Trophoblast cell (in vitro differentiated cells and primary cell): ENCODE data around the gene TARBP1. TPM values are rescaled to one million over a fixed set of nuclear protein-coding genes. Genes with fewer than 3 reads are reported as not detected.

ENCODE experiments used
- DNase-seq, 2 donors: peaks; one replicate each; pipeline ENCODE4 v3.0.0-alpha.2; 2016
- H2AFZ ChIP-seq: 2 replicates; pipeline ENCODE4 v1.6.1; 2013; ENCODE audit warnings: low read length, moderate library complexity, mild to moderate bottlenecking; ENCODE audit not compliant: insufficient read depth, poor library complexity
- H2AK5ac ChIP-seq: 2 replicates; pipeline ENCODE4 v1.6.1; 2013; ENCODE audit warnings: mild to moderate bottlenecking, low read length
- H2BK120ac ChIP-seq: 2 replicates; pipeline ENCODE4 v1.6.1; 2013; ENCODE audit warnings: low read length, mild to moderate bottlenecking, moderate library complexity; ENCODE audit not compliant: insufficient read depth, poor library complexity
- H2BK12ac ChIP-seq: 2 replicates; pipeline ENCODE4 v1.6.1; 2013; ENCODE audit warnings: mild to moderate bottlenecking, low read length, moderate library complexity
- H2BK5ac ChIP-seq: 2 replicates; pipeline ENCODE4 v1.6.1; 2013; ENCODE audit warnings: low read length, low read depth, moderate library complexity, mild to moderate bottlenecking; ENCODE audit not compliant: poor library complexity
- H3K14ac ChIP-seq: 2 replicates; pipeline ENCODE4 v1.6.1; 2013; ENCODE audit warnings: mild to moderate bottlenecking, low read length
- H3K18ac ChIP-seq: 2 replicates; pipeline ENCODE4 v1.6.1; 2013; ENCODE audit warnings: mild to moderate bottlenecking, low read length
- H3K23ac ChIP-seq: 2 replicates; pipeline ENCODE4 v1.6.1; 2013; ENCODE audit warnings: low read length
- H3K27ac ChIP-seq: 2 replicates; pipeline ENCODE4 v1.5.1; 2013; ENCODE audit warnings: low read depth, mild to moderate bottlenecking, inconsistent platforms, low read length, moderate library complexity
- H3K27me3 ChIP-seq: 2 replicates; pipeline ENCODE4 v1.6.1; 2013; ENCODE audit warnings: inconsistent platforms, mild to moderate bottlenecking, low read length, moderate library complexity; ENCODE audit not compliant: insufficient read depth
- H3K36me3 ChIP-seq, 2 experiments: 1 replicate in 1 of 2; 2 replicates in 1 of 2; pipeline ENCODE4 v1.6.1; 2013; ENCODE audit warnings: low read length in 2 of 2, mild to moderate bottlenecking in 2 of 2, moderate library complexity in 1 of 2; ENCODE audit not compliant: insufficient read depth in 2 of 2, control insufficient read depth in 1 of 2
- H3K4ac ChIP-seq: 2 replicates; pipeline ENCODE4 v1.6.1; 2013; ENCODE audit warnings: low read depth, mild to moderate bottlenecking, low read length, moderate library complexity
- H3K4me1 ChIP-seq, 2 experiments: 1 replicate in 1 of 2; 2 replicates in 1 of 2; pipeline ENCODE4 v1.6.1; 2013; ENCODE audit warnings: low read length in 2 of 2, mild to moderate bottlenecking in 2 of 2, moderate library complexity in 1 of 2; ENCODE audit not compliant: insufficient read depth in 2 of 2, control insufficient read depth in 1 of 2
- H3K4me2 ChIP-seq: 2 replicates; pipeline ENCODE4 v1.6.1; 2013; ENCODE audit warnings: inconsistent platforms, mild to moderate bottlenecking, low read length, moderate library complexity
- H3K4me3 ChIP-seq: 2 replicates; pipeline ENCODE4 v1.5.1; 2013; ENCODE audit warnings: mild to moderate bottlenecking, low read depth, low read length, inconsistent platforms
- H3K79me1 ChIP-seq: one replicate; pipeline ENCODE4 v1.6.1; 2013; ENCODE audit warnings: low read length
- H3K79me2 ChIP-seq: 2 replicates; pipeline ENCODE4 v1.6.1; 2013; ENCODE audit warnings: low read length, mild to moderate bottlenecking; ENCODE audit not compliant: control insufficient read depth, insufficient read depth, poor library complexity
- H3K9ac ChIP-seq: 2 replicates; pipeline ENCODE4 v1.6.1; 2013; ENCODE audit warnings: mild to moderate bottlenecking, low read length
- H3K9me3 ChIP-seq: 2 replicates; pipeline ENCODE4 v1.6.1; 2013; ENCODE audit warnings: low read depth, mild to moderate bottlenecking, control low read depth, inconsistent platforms, low read length; ENCODE audit not compliant: insufficient read depth
- H4K12ac ChIP-seq: 2 replicates; pipeline ENCODE4 v1.6.1; 2013; ENCODE audit warnings: low read depth, mild to moderate bottlenecking, low read length, moderate library complexity
- H4K8ac ChIP-seq: 2 replicates; pipeline ENCODE4 v1.6.1; 2013; ENCODE audit warnings: low read depth, mild to moderate bottlenecking, low read length, moderate library complexity
- H4K91ac ChIP-seq: one replicate; pipeline ENCODE4 v1.6.1; 2013; ENCODE audit warnings: low read depth, mild to moderate bottlenecking, low read length, moderate library complexity
- whole genome bisulfite sequencing: extraction: QIAGEN DNeasy Blood & Tissue Kit; methylation state at CpG from one replicate; pipeline ENCODE4 v1.1.7; 2013; ENCODE audit warnings: missing lambda C conversion rate; ENCODE audit not compliant: insufficient read length, insufficient coverage; ENCODE audit errors: extremely low coverage; 5-methylcytosine and 5-hydroxymethylcytosine counted together
- polyA plus RNA-seq: library from polyadenylated mRNA; stranded (reverse); fragments of 200-250 nt; gene quantifications from 2 replicates; pipeline ENCODE4 v1.2.3, GENCODE V29; 2013

TARBP1 gene, protein sequence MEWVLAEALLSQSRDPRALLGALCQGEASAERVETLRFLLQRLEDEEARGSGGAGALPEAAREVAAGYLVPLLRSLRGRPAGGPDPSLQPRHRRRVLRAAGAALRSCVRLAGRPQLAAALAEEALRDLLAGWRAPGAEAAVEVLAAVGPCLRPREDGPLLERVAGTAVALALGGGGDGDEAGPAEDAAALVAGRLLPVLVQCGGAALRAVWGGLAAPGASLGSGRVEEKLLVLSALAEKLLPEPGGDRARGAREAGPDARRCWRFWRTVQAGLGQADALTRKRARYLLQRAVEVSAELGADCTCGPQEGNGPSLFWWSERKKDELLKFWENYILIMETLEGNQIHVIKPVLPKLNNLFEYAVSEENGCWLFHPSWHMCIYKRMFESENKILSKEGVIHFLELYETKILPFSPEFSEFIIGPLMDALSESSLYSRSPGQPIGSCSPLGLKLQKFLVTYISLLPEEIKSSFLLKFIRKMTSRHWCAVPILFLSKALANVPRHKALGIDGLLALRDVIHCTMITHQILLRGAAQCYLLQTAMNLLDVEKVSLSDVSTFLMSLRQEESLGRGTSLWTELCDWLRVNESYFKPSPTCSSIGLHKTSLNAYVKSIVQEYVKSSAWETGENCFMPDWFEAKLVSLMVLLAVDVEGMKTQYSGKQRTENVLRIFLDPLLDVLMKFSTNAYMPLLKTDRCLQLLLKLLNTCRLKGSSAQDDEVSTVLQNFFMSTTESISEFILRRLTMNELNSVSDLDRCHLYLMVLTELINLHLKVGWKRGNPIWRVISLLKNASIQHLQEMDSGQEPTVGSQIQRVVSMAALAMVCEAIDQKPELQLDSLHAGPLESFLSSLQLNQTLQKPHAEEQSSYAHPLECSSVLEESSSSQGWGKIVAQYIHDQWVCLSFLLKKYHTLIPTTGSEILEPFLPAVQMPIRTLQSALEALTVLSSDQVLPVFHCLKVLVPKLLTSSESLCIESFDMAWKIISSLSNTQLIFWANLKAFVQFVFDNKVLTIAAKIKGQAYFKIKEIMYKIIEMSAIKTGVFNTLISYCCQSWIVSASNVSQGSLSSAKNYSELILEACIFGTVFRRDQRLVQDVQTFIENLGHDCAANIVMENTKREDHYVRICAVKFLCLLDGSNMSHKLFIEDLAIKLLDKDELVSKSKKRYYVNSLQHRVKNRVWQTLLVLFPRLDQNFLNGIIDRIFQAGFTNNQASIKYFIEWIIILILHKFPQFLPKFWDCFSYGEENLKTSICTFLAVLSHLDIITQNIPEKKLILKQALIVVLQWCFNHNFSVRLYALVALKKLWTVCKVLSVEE (N-terminal part only)
- 7.2 and 7.8 TPM in 2 replicates for polyA plus RNA-seq

DNA sequence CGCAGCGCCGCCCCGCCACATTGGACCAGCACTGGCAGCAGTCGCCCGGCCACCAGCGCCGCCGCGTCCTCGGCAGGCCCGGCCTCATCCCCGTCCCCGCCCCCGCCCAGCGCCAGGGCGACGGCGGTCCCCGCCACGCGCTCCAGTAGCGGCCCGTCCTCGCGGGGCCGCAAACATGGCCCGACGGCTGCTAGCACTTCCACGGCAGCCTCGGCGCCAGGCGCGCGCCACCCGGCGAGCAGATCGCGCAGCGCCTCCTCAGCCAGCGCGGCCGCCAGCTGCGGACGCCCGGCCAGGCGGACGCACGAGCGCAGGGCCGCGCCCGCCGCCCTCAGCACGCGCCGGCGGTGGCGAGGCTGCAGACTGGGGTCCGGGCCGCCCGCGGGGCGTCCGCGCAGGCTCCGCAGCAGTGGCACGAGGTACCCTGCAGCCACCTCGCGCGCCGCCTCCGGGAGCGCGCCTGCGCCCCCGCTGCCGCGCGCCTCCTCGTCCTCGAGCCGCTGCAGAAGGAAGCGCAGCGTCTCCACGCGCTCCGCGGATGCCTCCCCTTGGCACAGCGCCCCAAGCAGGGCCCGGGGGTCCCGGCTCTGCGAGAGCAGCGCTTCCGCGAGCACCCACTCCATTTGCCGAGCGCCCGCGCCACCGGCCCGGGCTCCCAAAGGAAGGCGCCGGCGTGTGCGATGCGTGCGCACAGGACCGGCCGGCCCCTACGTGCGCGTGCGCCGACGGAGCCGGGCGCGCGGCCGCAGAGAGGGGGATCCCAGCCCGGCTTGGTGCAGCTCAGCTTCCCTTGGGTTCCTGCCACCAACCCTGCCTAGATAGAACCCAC is at the start of gene TARBP1:
TARBP1 (minus strand) TSS at position 699 of the 829 bp plus-strand sequence; CDS start at position 623, 76 bp downstream.
- peak; percentile 64 to 73 for DNase-seq
- H2BK12ac ChIP-seq = no peak within 1 kb of the TSS
- peak within 1 kb of the TSS; percentile 81 for H4K91ac ChIP-seq
- peak within 1 kb of the TSS; percentile 72 for H3K27ac ChIP-seq
- H3K36me3 ChIP-seq = no peaks in the 10 kb centered on the region
- H3K4me2 ChIP-seq = peak within 1 kb of the TSS; percentile 100
- no peaks in the 10 kb centered on the region for H3K27me3 ChIP-seq
- WGBS = no CpG with 5 or more reads among the region's 122 CpGs
- peak within 1 kb of the TSS; percentile 91 for H2AFZ ChIP-seq
- peaks cover 2 to 6% of the 10 kb centered on the region in 2 experiments for H3K4me1 ChIP-seq
- peak within 1 kb of the TSS; percentile 79 for H3K14ac ChIP-seq
- H3K18ac ChIP-seq = peak within 1 kb of the TSS; percentile 86
- peak within 1 kb of the TSS; percentile 91 for H4K8ac ChIP-seq
- peak within 1 kb of the TSS; percentile 84 for H3K4me3 ChIP-seq
- no peak within 1 kb of the TSS for H2AK5ac ChIP-seq
- H2BK5ac ChIP-seq = peak within 1 kb of the TSS; percentile 77
- H3K4ac ChIP-seq = peak within 1 kb of the TSS; percentile 34
- peaks cover 5% of the 10 kb centered on the region for H3K79me1 ChIP-seq
- H3K9me3 ChIP-seq = no peaks in the 10 kb centered on the region
- peak within 1 kb of the TSS; percentile 79 for H2BK120ac ChIP-seq
- no peak within 1 kb of the TSS for H3K23ac ChIP-seq
- peak within 1 kb of the TSS; percentile 81 for H4K12ac ChIP-seq
- H3K9ac ChIP-seq = peak within 1 kb of the TSS; percentile 73
- H3K79me2 ChIP-seq = peaks cover 2% of the 10 kb centered on the region

DNA sequence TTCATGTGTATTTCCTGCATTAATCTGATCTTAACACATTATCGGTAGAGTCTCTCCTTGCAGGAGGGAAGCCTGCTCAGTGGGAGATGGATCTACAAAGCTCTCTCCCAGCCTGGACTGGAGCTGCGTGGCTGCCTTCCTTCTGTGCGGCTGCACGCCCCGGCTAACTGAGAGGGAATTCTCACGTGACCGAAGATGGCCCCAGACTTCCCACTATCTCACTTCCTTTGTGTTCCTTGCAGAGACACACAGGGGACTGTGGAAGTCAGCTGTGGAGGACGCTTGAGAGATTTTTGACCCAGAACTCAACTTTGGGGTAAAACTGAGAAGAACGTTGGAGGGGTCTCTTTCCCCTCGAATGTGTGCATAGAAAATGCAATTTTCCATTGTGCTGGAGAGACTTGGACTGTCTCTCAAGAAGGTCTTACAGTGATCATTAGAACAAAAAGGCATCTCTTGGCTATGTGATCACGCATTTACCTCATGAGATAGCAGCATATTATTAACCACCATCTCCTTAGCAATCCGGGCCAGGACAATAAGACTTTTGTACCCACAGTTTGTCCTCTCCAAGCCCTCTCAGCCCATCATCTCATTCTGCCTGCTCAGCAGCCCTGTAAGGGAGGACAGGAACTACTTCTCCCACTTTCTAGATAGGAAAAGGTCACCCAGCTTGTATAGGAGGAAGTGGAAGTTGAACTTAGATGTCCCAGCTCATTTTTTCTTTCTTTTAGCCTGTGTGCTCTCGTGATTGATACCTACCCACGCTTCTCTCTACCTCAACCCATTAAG is 49.3 kb upstream of the TARBP1 start:
- no peak overlapping the region for H3K18ac ChIP-seq
- peak overlapping the region; percentile 60 for H2BK12ac ChIP-seq
- no peak overlapping the region for H2AK5ac ChIP-seq
- H3K23ac ChIP-seq = no peak overlapping the region
- H3K4me1 ChIP-seq = peaks cover 12% of the 10 kb centered on the region in 2 experiments
- no peak overlapping the region for H4K8ac ChIP-seq
- H4K12ac ChIP-seq = no peak overlapping the region
- H3K27ac ChIP-seq = no peak overlapping the region
- H3K4ac ChIP-seq = no peak overlapping the region
- no peaks in the 10 kb centered on the region for H3K27me3 ChIP-seq
- no peak overlapping the region for H3K9ac ChIP-seq
- H3K4me3 ChIP-seq = no peak overlapping the region
- no peak overlapping the region for H3K4me2 ChIP-seq
- no peak overlapping the region for H3K14ac ChIP-seq
- no peak overlapping the region for H2AFZ ChIP-seq
- no peaks in the 10 kb centered on the region for H3K9me3 ChIP-seq
- H3K79me1 ChIP-seq = peaks cover 8% of the 10 kb centered on the region
- H3K36me3 ChIP-seq = no peaks in the 10 kb centered on the region
- no peak overlapping the region for H2BK5ac ChIP-seq
- no peak for DNase-seq
- peaks cover 3% of the 10 kb centered on the region for H3K79me2 ChIP-seq
- WGBS = no CpG with 5 or more reads among the region's 14 CpGs
- H2BK120ac ChIP-seq = no peak overlapping the region
- no peak overlapping the region for H4K91ac ChIP-seq

GRCh38 chr1:234527346-234527745 is 48.4 kb upstream of the TARBP1 start:
- no peaks in the 10 kb centered on the region for H3K9me3 ChIP-seq
- no peak overlapping the region for H4K8ac ChIP-seq
- no peak overlapping the region for H2BK5ac ChIP-seq
- no peak overlapping the region for H4K91ac ChIP-seq
- no peak overlapping the region for H2AK5ac ChIP-seq
- no peak overlapping the region for H3K4me3 ChIP-seq
- H4K12ac ChIP-seq = no peak overlapping the region
- H2AFZ ChIP-seq = no peak overlapping the region
- H3K4me1 ChIP-seq = peaks cover 18 to 19% of the 10 kb centered on the region in 2 experiments
- H3K79me2 ChIP-seq = peaks cover 3% of the 10 kb centered on the region
- no peak overlapping the region for H3K27ac ChIP-seq
- no CpG with 5 or more reads among the region's 6 CpGs for WGBS
- H3K18ac ChIP-seq = no peak overlapping the region
- peaks cover 12% of the 10 kb centered on the region for H3K79me1 ChIP-seq
- H3K4ac ChIP-seq = no peak overlapping the region
- H2BK12ac ChIP-seq = no peak overlapping the region
- DNase-seq = peak in 1 of 2 donors; percentile 84
- no peak overlapping the region for H3K4me2 ChIP-seq
- H3K9ac ChIP-seq = no peak overlapping the region
- H3K27me3 ChIP-seq = no peaks in the 10 kb centered on the region
- no peak overlapping the region for H2BK120ac ChIP-seq
- H3K36me3 ChIP-seq = no peaks in the 10 kb centered on the region
- no peak overlapping the region for H3K23ac ChIP-seq
- H3K14ac ChIP-seq = no peak overlapping the region
